Liver (tissue), 9 donors: ENCODE measurements around the gene PPFIA2. TPM values are rescaled to one million over a fixed set of nuclear protein-coding genes. Genes with fewer than 3 reads are reported as not detected.

Experiments
- DNase-seq: peaks from one replicate; pipeline ENCODE4 v3.0.0-alpha.2; 2017; ENCODE audit warnings: low spot score
- H3K27ac ChIP-seq, 2 donors: one replicate each; pipeline ENCODE4 v1.7.0; 2013; ENCODE audit warnings: inconsistent platforms in 2 of 2, low read length in 2 of 2, control low read depth in 1 of 2, low read depth in 1 of 2, mild to moderate bottlenecking in 1 of 2
- H3K27me3 ChIP-seq, 4 donors: one replicate each; pipeline versions ENCODE4 v1.6.1 to v1.7.0; 2013; ENCODE audit warnings: low read length in 3 of 4, inconsistent platforms in 1 of 4, mild to moderate bottlenecking in 1 of 4, moderate library complexity in 1 of 4; ENCODE audit not compliant: control insufficient read depth in 4 of 4, insufficient read depth in 4 of 4
- H3K36me3 ChIP-seq, 4 donors: one replicate each; pipeline versions ENCODE4 v1.6.1 to v1.7.0; 2013; ENCODE audit warnings: low read length in 3 of 4, mild to moderate bottlenecking in 3 of 4, low read depth in 1 of 4, moderate library complexity in 1 of 4; ENCODE audit not compliant: control insufficient read depth in 4 of 4, insufficient read depth in 3 of 4
- H3K4me1 ChIP-seq, 4 donors: one replicate each; pipeline versions ENCODE4 v1.6.1 to v1.7.0; 2013; ENCODE audit warnings: low read length in 3 of 4, mild to moderate bottlenecking in 3 of 4, moderate library complexity in 1 of 4; ENCODE audit not compliant: control insufficient read depth in 4 of 4, insufficient read depth in 4 of 4
- H3K4me3 ChIP-seq, 3 donors: one replicate each; pipeline versions ENCODE4 v1.6.1 to v1.7.0; 2013; ENCODE audit warnings: low read length in 3 of 3, control low read depth in 1 of 3, low read depth in 1 of 3, mild to moderate bottlenecking in 1 of 3
- H3K9ac ChIP-seq, 2 donors: one replicate each; pipeline ENCODE4 v1.7.0; 2013; ENCODE audit warnings: low read length in 2 of 2, mild to moderate bottlenecking in 2 of 2, moderate library complexity in 2 of 2, control low read depth in 1 of 2, low read depth in 1 of 2
- H3K9me3 ChIP-seq, 4 donors: one replicate each; pipeline versions ENCODE4 v1.6.1 to v1.7.0; 2013; ENCODE audit warnings: low read length in 3 of 4; ENCODE audit not compliant: control insufficient read depth in 4 of 4
- FOXA1 ChIP-seq: IDR thresholded peaks from 2 replicates; pipeline ENCODE4 v1.6.1; 2016; ENCODE audit warnings: antibody characterized with exemption
- GABPA ChIP-seq, 2 donors: IDR thresholded peaks in 1 of 2; conservative IDR thresholded peaks in 1 of 2; 2 replicates each; pipeline ENCODE4 v1.6.1; 2016; ENCODE audit warnings: antibody characterized with exemption in 2 of 2, mild to moderate bottlenecking in 1 of 2, moderate library complexity in 1 of 2
- HNF4A ChIP-seq, 2 donors: conservative IDR thresholded peaks; 2 replicates each; pipeline ENCODE4 v1.6.1; 2016; ENCODE audit warnings: antibody characterized with exemption in 2 of 2, mild to moderate bottlenecking in 2 of 2
- HNF4G ChIP-seq: IDR thresholded peaks from 2 replicates; pipeline ENCODE4 v1.6.1; 2016; ENCODE audit warnings: antibody characterized with exemption
- JUND ChIP-seq, 2 donors: IDR thresholded peaks; 2 replicates each; pipeline ENCODE4 v1.6.1; 2016; ENCODE audit warnings: antibody characterized with exemption in 2 of 2
- NR2F2 ChIP-seq: IDR thresholded peaks from 2 replicates; pipeline ENCODE4 v1.6.1; 2016; ENCODE audit warnings: antibody characterized with exemption
- RAD21 ChIP-seq, 2 donors: IDR thresholded peaks; 2 replicates each; pipeline ENCODE4 v1.6.1; 2016; ENCODE audit warnings: antibody characterized with exemption in 2 of 2, mild to moderate bottlenecking in 2 of 2
- SP1 ChIP-seq: IDR thresholded peaks from 2 replicates; pipeline ENCODE4 v1.6.1; 2018; ENCODE audit warnings: antibody characterized with exemption, mild to moderate bottlenecking
- TAF1 ChIP-seq: conservative IDR thresholded peaks from 2 replicates; pipeline ENCODE4 v1.6.1; 2016; ENCODE audit warnings: antibody characterized with exemption, mild to moderate bottlenecking
- YY1 ChIP-seq: IDR thresholded peaks from 2 replicates; pipeline ENCODE4 v1.6.1; 2016; ENCODE audit warnings: antibody characterized with exemption, mild to moderate bottlenecking
- WGBS: extraction: QIAGEN DNeasy Blood & Tissue Kit; methylation state at CpG from one replicate; pipeline ENCODE4 v1.1.7; 2013; 5-methylcytosine and 5-hydroxymethylcytosine counted together
- polyA plus RNA-seq, 2 donors: library from polyadenylated mRNA; stranded (reverse) in 1 of 2; unstranded in 1 of 2; fragments of 200-250 nt in 1 of 2; fragments of >200 nt in 1 of 2; fragmentation: Nextera tagmentation in 1 of 2; extraction: Ambion mirVana in 1 of 2; gene quantifications; one replicate each; pipeline versions ENCODE4 v1.2.1 to v1.2.3, GENCODE V29; 2013 to 2015
- total RNA-seq, 2 donors: library from RNA; depleted of rRNA; stranded (reverse); fragments of >200 nt; gene quantifications; one replicate each; pipeline ENCODE4 v1.2.3, GENCODE V29; 2014
- TF ChIP-seq, protein P1 (sequence below): fragments of 150-350 bp; IDR thresholded peaks from 2 replicates; pipeline ENCODE4 v1.5.1; 2017; ENCODE audit warnings: improper control_type of control experiment, low read depth, low read length; ENCODE audit not compliant: missing input control
- TF ChIP-seq, protein P2 (sequence below): IDR thresholded peaks from 2 replicates; pipeline ENCODE4 v1.6.1; 2016; ENCODE audit warnings: antibody characterized with exemption
- TF ChIP-seq, protein P3 (sequence below): IDR thresholded peaks from 2 replicates; pipeline ENCODE4 v1.6.1; 2016; ENCODE audit warnings: antibody characterized with exemption
- TF ChIP-seq, protein P4 (sequence below): IDR thresholded peaks from 2 replicates; pipeline ENCODE4 v1.6.1; 2016; ENCODE audit warnings: antibody characterized with exemption
- TF ChIP-seq, protein P5 (sequence below): IDR thresholded peaks from 2 replicates; pipeline ENCODE4 v1.6.1; 2016; ENCODE audit warnings: antibody characterized with exemption, mild to moderate bottlenecking
- donor health status: healthy.
- donor health status: healthy.
- donor health status: healthy.
- donor health status: healthy.
- donor health status: healthy.

The PPFIA2 gene
- total and polyA plus RNA-seq, 4 donors = 0.05 to 0.50 (median 0.22) TPM; not detected in 1

DNA sequence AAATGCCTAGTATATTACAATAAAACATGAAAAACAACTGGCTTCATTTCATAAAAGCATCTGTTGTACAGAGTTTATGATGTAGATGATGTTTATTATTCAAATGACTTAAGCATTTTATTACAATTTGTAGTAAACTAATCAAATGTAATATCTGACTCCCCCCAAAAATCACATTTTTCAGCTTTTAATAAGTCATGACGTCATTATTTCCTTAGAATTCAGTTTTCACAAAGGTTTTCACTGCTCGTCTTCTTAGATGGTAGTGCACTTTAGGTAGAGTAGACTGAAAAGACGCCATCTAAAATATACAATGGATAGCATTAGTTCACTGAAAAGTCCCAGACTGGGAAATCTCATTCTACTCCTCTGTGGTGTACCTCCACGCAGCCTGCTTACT is 499.8 kb downstream of the PPFIA2 start:
- no peak overlapping the region for H3K9ac ChIP-seq
- no peak for TF ChIP-seq TAF1
- no peak for TF ChIP-seq JUND (IDR thresholded peaks at IDR 0.05)
- no peak for TF ChIP-seq HNF4G
- TF ChIP-seq FOXA1 = no peak
- no peak for TF ChIP-seq GABPA (IDR thresholded peaks at IDR 0.05 in 1 of 2, conservative IDR thresholded peaks at IDR 0.05 in 1 of 2)
- TF ChIP-seq HNF4A (conservative IDR thresholded peaks at IDR 0.05) = no peak
- WGBS = 91% methylated on average over 4 of the region's 4 CpGs

DNA sequence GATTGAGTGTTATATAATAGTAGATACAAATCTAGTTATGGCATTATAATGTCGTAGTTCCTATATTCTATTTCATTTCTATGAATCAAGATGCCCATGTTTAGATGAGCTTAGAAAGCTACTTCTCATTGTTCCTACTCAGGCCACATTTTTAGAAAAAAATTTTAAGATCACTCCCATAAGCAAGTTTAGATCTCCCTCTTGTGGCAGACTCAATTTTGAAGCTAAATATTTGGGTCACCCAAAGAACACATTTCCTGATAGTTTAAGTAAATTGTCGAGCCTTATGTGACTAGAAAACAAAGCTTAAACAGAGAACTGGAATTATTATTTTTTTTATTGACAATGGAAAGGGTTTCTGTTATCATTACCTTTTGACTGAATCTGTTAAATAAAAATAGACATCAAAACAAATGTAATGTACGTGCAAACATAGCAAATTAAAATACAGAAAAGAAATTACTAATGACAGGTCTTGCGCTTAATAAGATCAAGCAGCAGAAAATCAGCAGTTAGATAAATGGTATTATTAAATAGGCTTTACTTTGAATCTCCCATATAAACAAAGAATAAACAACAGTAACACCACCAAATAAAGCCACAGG is 501.1 kb downstream of the PPFIA2 start:
- TF ChIP-seq TAF1 = no peak
- TF ChIP-seq, protein P1, sequence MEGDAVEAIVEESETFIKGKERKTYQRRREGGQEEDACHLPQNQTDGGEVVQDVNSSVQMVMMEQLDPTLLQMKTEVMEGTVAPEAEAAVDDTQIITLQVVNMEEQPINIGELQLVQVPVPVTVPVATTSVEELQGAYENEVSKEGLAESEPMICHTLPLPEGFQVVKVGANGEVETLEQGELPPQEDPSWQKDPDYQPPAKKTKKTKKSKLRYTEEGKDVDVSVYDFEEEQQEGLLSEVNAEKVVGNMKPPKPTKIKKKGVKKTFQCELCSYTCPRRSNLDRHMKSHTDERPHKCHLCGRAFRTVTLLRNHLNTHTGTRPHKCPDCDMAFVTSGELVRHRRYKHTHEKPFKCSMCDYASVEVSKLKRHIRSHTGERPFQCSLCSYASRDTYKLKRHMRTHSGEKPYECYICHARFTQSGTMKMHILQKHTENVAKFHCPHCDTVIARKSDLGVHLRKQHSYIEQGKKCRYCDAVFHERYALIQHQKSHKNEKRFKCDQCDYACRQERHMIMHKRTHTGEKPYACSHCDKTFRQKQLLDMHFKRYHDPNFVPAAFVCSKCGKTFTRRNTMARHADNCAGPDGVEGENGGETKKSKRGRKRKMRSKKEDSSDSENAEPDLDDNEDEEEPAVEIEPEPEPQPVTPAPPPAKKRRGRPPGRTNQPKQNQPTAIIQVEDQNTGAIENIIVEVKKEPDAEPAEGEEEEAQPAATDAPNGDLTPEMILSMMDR = peak; percentile 26
- TF ChIP-seq HNF4A (conservative IDR thresholded peaks at IDR 0.05) = no peak
- TF ChIP-seq YY1 = no peak
- TF ChIP-seq, protein P2, sequence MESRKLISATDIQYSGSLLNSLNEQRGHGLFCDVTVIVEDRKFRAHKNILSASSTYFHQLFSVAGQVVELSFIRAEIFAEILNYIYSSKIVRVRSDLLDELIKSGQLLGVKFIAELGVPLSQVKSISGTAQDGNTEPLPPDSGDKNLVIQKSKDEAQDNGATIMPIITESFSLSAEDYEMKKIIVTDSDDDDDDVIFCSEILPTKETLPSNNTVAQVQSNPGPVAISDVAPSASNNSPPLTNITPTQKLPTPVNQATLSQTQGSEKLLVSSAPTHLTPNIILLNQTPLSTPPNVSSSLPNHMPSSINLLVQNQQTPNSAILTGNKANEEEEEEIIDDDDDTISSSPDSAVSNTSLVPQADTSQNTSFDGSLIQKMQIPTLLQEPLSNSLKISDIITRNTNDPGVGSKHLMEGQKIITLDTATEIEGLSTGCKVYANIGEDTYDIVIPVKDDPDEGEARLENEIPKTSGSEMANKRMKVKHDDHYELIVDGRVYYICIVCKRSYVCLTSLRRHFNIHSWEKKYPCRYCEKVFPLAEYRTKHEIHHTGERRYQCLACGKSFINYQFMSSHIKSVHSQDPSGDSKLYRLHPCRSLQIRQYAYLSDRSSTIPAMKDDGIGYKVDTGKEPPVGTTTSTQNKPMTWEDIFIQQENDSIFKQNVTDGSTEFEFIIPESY = no peak
- TF ChIP-seq RAD21 (IDR thresholded peaks at IDR 0.05) = peak; percentile 76 to 78
- Histone ChIP-seq H3K4me1 (peaks cover 0 to 3% (median 0%) of the 10 kb centered on the region in 4 donors), H3K9me3 (no peaks in the 10 kb centered on the region), H3K4me3 (no peak overlapping the region), H3K27ac (no peak overlapping the region), H3K27me3 (no peaks in the 10 kb centered on the region), H3K36me3 (peaks cover 0 to 1% (median 0%) of the 10 kb centered on the region in 4 donors), H3K9ac (no peak overlapping the region)
- WGBS = 60% methylated on average over 4 of the region's 4 CpGs
- DNase-seq = no peak

More for the DNA sequence above, 499.8 kb downstream of the PPFIA2 start:
- Histone ChIP-seq H3K9me3 (no peaks in the 10 kb centered on the region), H3K27me3 (no peaks in the 10 kb centered on the region), H3K4me3 (no peak overlapping the region), H3K36me3 (peaks cover 0 to 1% (median 0%) of the 10 kb centered on the region in 4 donors), H3K27ac (no peak overlapping the region), H3K4me1 (no peaks in the 10 kb centered on the region)
- DNase-seq = no peak

DNA sequence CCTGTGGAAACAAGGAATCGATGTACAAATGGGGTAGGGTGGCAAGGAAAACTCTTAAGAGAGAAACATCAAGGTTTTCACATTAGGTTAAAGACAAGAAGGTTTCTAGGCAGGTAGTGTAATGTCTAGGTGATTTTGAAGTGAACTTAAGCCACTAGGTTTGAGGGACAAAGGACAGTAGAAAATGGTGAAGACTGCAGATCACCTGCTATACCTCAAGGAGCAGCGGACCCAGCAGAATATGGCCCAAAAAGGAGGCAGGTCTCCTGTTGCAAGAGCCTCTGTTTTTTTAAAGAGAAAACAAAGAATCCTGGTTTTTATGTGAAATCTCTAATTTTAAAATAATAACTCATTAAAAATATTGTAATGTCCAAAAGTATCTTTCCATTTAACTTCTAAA is 503.2 kb downstream of the PPFIA2 start:
- Histone ChIP-seq H3K4me1 (peaks cover 0 to 4% (median 0%) of the 10 kb centered on the region in 4 donors), H3K4me3 (no peak overlapping the region), H3K27me3 (no peaks in the 10 kb centered on the region), H3K27ac (no peak overlapping the region), H3K9me3 (no peaks in the 10 kb centered on the region), H3K36me3 (peaks cover 0 to 1% (median 0%) of the 10 kb centered on the region in 4 donors), H3K9ac (no peak overlapping the region)
- WGBS = 92% methylated on average over 2 of the region's 2 CpGs
- TF ChIP-seq, protein P3, sequence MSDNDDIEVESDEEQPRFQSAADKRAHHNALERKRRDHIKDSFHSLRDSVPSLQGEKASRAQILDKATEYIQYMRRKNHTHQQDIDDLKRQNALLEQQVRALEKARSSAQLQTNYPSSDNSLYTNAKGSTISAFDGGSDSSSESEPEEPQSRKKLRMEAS = no peak
- TF ChIP-seq, protein P4, sequence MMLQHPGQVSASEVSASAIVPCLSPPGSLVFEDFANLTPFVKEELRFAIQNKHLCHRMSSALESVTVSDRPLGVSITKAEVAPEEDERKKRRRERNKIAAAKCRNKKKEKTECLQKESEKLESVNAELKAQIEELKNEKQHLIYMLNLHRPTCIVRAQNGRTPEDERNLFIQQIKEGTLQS = no peak
- TF ChIP-seq GABPA (IDR thresholded peaks at IDR 0.05 in 1 of 2, conservative IDR thresholded peaks at IDR 0.05 in 1 of 2) = no peak
- TF ChIP-seq FOXA1 = no peak
- no peak for TF ChIP-seq NR2F2
- TF ChIP-seq, protein P5, sequence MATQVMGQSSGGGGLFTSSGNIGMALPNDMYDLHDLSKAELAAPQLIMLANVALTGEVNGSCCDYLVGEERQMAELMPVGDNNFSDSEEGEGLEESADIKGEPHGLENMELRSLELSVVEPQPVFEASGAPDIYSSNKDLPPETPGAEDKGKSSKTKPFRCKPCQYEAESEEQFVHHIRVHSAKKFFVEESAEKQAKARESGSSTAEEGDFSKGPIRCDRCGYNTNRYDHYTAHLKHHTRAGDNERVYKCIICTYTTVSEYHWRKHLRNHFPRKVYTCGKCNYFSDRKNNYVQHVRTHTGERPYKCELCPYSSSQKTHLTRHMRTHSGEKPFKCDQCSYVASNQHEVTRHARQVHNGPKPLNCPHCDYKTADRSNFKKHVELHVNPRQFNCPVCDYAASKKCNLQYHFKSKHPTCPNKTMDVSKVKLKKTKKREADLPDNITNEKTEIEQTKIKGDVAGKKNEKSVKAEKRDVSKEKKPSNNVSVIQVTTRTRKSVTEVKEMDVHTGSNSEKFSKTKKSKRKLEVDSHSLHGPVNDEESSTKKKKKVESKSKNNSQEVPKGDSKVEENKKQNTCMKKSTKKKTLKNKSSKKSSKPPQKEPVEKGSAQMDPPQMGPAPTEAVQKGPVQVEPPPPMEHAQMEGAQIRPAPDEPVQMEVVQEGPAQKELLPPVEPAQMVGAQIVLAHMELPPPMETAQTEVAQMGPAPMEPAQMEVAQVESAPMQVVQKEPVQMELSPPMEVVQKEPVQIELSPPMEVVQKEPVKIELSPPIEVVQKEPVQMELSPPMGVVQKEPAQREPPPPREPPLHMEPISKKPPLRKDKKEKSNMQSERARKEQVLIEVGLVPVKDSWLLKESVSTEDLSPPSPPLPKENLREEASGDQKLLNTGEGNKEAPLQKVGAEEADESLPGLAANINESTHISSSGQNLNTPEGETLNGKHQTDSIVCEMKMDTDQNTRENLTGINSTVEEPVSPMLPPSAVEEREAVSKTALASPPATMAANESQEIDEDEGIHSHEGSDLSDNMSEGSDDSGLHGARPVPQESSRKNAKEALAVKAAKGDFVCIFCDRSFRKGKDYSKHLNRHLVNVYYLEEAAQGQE = no peak
- no peak for TF ChIP-seq SP1
- no peak for TF ChIP-seq RAD21 (IDR thresholded peaks at IDR 0.05)
- DNase-seq = no peak
